ENCODE measurements around the gene PLAAT3. TPM values are rescaled to one million over a fixed set of nuclear protein-coding genes. Genes with fewer than 3 reads are reported as not detected.

Gene PLAAT3
- 10 to 100 TPM; 24.4 to 76.1 (median 52.2) TPM for total RNA-seq
- long read RNA-seq, transcript PLA2G16-203 (5 exons, 1,099 nt): minor isoform, 16 of 38 reads
- long read RNA-seq, transcript PLA2G16-201 (4 exons, 2,594 nt): major isoform, 21 of 38 reads
- long read RNA-seq, partial matches to known transcripts: 0 of 38 reads
- long read RNA-seq, other reads (novel, unspliced or antisense): 1 of 38 reads

GRCh38 chr11:63614136-63614671 is at the start of gene PLAAT3:
Gene PLAAT3 (minus strand): TSS chr11:63614433. CDS start chr11:63614014, 419 bp downstream.
- 0% methylated on average over 4 of the region's 53 CpGs for WGBS (ENCODE audit: insufficient coverage, low coverage, low lambda C conversion rate, missing lambda C conversion rate)
- no peaks in the 10 kb centered on the region for H3K9me3 ChIP-seq
- no peaks in the 10 kb centered on the region for H3K27me3 ChIP-seq
- peak within 1 kb of the TSS; percentile 65 to 73 (median 70) for H3K4me3 ChIP-seq
- no peaks in the 10 kb centered on the region for H3K36me3 ChIP-seq
- peak within 1 kb of the TSS; percentile 72 to 88 (median 84) for H3K27ac ChIP-seq
- H3K4me1 ChIP-seq: peaks cover 2 to 39% (median 9%) of the 10 kb centered on the region in 4 donors
- intact Hi-C loops (cut with DNase I): no loop called here
- TF ChIP-seq CTCF (IDR thresholded peaks at IDR 0.05) (no peak), POLR2A (IDR thresholded peaks at IDR 0.05) (peak; percentile 85)
- ATAC-seq (peak; percentile 83 to 95 (median 90)), DNase-seq (peak; percentile 92 to 95 (median 94))

GRCh38 chr11:63663809-63664208 is 49.6 kb upstream of the PLAAT3 start:
- H3K27ac ChIP-seq: no peak overlapping the region
- H3K4me1 ChIP-seq: peaks cover 0 to 4% (median 1%) of the 10 kb centered on the region in 4 donors
- ATAC-seq (no peak), DNase-seq (no peak)
- intact Hi-C loops (cut with DNase I): no loop called here
- no peak overlapping the region for H3K4me3 ChIP-seq
- H3K27me3 ChIP-seq: no peaks in the 10 kb centered on the region
- no peaks in the 10 kb centered on the region for H3K36me3 ChIP-seq
- TF ChIP-seq CTCF (IDR thresholded peaks at IDR 0.05) (no peak), POLR2A (IDR thresholded peaks at IDR 0.05) (no peak)
- H3K9me3 ChIP-seq: no peaks in the 10 kb centered on the region
- 0% methylated on average over 1 of the region's 1 CpG for WGBS (ENCODE audit: insufficient coverage, low coverage, low lambda C conversion rate, missing lambda C conversion rate)

DNA sequence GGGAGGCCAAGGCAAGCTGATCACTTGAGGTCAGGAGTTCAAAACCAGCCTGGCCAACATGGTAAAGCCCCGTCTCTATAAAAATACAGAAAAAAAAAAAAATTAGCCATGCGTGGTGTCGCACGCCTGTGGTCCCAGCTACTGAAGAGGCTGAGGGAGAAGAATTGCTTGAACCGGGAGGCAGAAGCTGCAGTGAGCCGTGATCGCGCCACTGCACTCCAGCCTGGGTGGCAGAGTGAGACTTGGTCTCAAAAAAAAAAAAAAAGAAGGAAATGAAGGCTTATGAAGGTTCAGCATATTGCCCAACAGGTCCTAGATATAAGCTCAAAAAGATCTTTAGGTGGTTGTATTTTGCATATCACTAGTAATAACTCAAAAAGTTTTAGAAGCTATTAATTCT is 46.7 kb upstream of the PLAAT3 start:
- Histone ChIP-seq H3K27me3 (no peaks in the 10 kb centered on the region), H3K36me3 (peaks cover 0 to 7% (median 0%) of the 10 kb centered on the region in 4 donors), H3K4me3 (no peak overlapping the region), H3K27ac (no peak overlapping the region), H3K4me1 (no peaks in the 10 kb centered on the region), H3K9me3 (no peaks in the 10 kb centered on the region)
- TF ChIP-seq POLR2A (IDR thresholded peaks at IDR 0.05) (no peak), CTCF (IDR thresholded peaks at IDR 0.05) (no peak)
- ATAC-seq: no peak
- 89% methylated on average over 8 of the region's 8 CpGs for WGBS (ENCODE audit: insufficient coverage, low coverage, low lambda C conversion rate, missing lambda C conversion rate)
- no peak for DNase-seq
- intact Hi-C loops (cut with DNase I): no loop called here

- intact Hi-C loops (cut with DNase I): no loop called here
- TF ChIP-seq CTCF (IDR thresholded peaks at IDR 0.05): no peak
- Histone ChIP-seq H3K27me3 (no peaks in the 10 kb centered on the region), H3K9me3 (no peaks in the 10 kb centered on the region), H3K4me1 (no peaks in the 10 kb centered on the region), H3K36me3 (peaks cover 0 to 22% (median 10%) of the 10 kb centered on the region in 4 donors), H3K27ac (no peak overlapping the region), H3K4me3 (no peak overlapping the region)
- ATAC-seq (no peak), DNase-seq (no peak)
- 75% methylated on average over 1 of the region's 3 CpGs for WGBS (ENCODE audit: insufficient coverage, low coverage, low lambda C conversion rate, missing lambda C conversion rate)
Observed at GRCh38 chr11:63652671-63653070, 38.4 kb upstream of the PLAAT3 start.

Data from right lobe of liver (tissue), 6 donors.